Neural progenitor cell (in vitro differentiated cells): ENCODE measurements around the gene ATM.

Source experiments
- CTCF ChIP-seq: fragments of 200-600 bp; sonication (generic); IDR thresholded peaks from 2 replicates; pipeline ENCODE4 v1.5.1; 2017; ENCODE audit warnings: antibody characterized with exemption, mild to moderate bottlenecking
- EZH2 ChIP-seq: fragments of 200-600 bp; sonication (generic); IDR thresholded peaks from 2 replicates; pipeline ENCODE4 v1.6.1; 2017; ENCODE audit warnings: antibody characterized with exemption, mild to moderate bottlenecking, moderate library complexity
- EZH2phosphoT487 ChIP-seq: fragments of 200-600 bp; sonication (generic); IDR thresholded peaks from 2 replicates; pipeline ENCODE4 v1.6.1; 2017; ENCODE audit warnings: antibody characterized with exemption

GRCh38 chr11:108388576-108388975 is 165.7 kb downstream of the ATM start:
- TF ChIP-seq CTCF: no peak
- no peak for TF ChIP-seq EZH2phosphoT487
- TF ChIP-seq EZH2: no peak
